Neural cell (in vitro differentiated cells): ENCODE measurements around the gene CEACAM5. TPM values are rescaled to one million over a fixed set of nuclear protein-coding genes. Genes with fewer than 3 reads are reported as not detected.

Experiments used
- H2AFZ ChIP-seq: fragments of 200-600, 300-800 bp; sonication (generic), shearing (Covaris generic); 2 replicates; pipeline ENCODE4 v1.6.0; 2014; ENCODE audit warnings: low read depth, mild to moderate bottlenecking, antibody characterized with exemption, low read length, moderate library complexity
- H3F3A ChIP-seq: fragments of 200-600 bp; shearing (Covaris generic); 2 replicates; pipeline ENCODE4 v1.6.1; 2016; ENCODE audit warnings: mild to moderate bottlenecking, moderate library complexity, mixed read lengths, antibody characterized with exemption, low read length; ENCODE audit not compliant: insufficient read depth, poor library complexity, severe bottlenecking
- H3K27ac ChIP-seq: fragments of 200-600, 300-800 bp; sonication (generic), shearing (Covaris generic); 2 replicates; pipeline ENCODE4 v1.5.1; 2014; ENCODE audit warnings: mild to moderate bottlenecking, low read length, moderate library complexity
- H3K27me3 ChIP-seq: fragments of 300-800, 200-600 bp; sonication (generic), shearing (Covaris generic); 2 replicates; pipeline ENCODE4 v1.6.0; 2014; ENCODE audit warnings: mild to moderate bottlenecking, low read depth, low read length, moderate library complexity; ENCODE audit not compliant: insufficient read depth
- H3K36me3 ChIP-seq: fragments of 300-800, 200-600 bp; sonication (generic), shearing (Covaris generic); 2 replicates; pipeline ENCODE4 v1.5.1; 2014; ENCODE audit warnings: mild to moderate bottlenecking, antibody characterized with exemption, low read length, moderate library complexity; ENCODE audit not compliant: insufficient read depth
- H3K4me2 ChIP-seq: fragments of 300-800, 200-600 bp; sonication (generic), shearing (Covaris generic); 2 replicates; pipeline ENCODE4 v1.6.0; 2014; ENCODE audit warnings: mild to moderate bottlenecking, low read length
- H3K4me3 ChIP-seq: fragments of 300-800, 200-600 bp; sonication (generic), shearing (Covaris generic); 2 replicates; pipeline ENCODE4 v1.5.1; 2014; ENCODE audit warnings: mild to moderate bottlenecking, low read length, moderate library complexity
- H3K79me2 ChIP-seq: fragments of 200-600 bp; shearing (Covaris generic); replicated peaks from 2 replicates; pipeline ENCODE4 v1.6.0; 2014; ENCODE audit warnings: mild to moderate bottlenecking, low read length, moderate library complexity; ENCODE audit not compliant: insufficient read depth
- H3K9ac ChIP-seq: fragments of 300-800, 200-600 bp; sonication (generic), shearing (Covaris generic); 2 replicates; pipeline ENCODE4 v1.6.1; 2016; ENCODE audit warnings: mild to moderate bottlenecking, low read length, mixed read lengths
- H3K9me2 ChIP-seq: fragments of 200-600 bp; shearing (Covaris generic); 2 replicates; pipeline ENCODE4 v1.6.1; 2016; ENCODE audit warnings: mild to moderate bottlenecking, low read length, mixed read lengths; ENCODE audit not compliant: insufficient read depth
- H3K9me3 ChIP-seq: fragments of 200-600, 300-800 bp; sonication (generic), shearing (Covaris generic); 2 replicates; pipeline ENCODE4 v1.6.1; 2016; ENCODE audit warnings: mild to moderate bottlenecking, mixed run types, low read length, moderate library complexity, mixed read lengths
- H4K20me1 ChIP-seq: fragments of 200-600 bp; shearing (Covaris generic); 2 replicates; pipeline ENCODE4 v1.6.1; 2016; ENCODE audit warnings: mild to moderate bottlenecking, mixed run types; ENCODE audit not compliant: insufficient read depth
- EP300 ChIP-seq: fragments of 450-650 bp; conservative IDR thresholded peaks from 2 replicates; pipeline ENCODE4 v1.6.1; 2014; ENCODE audit warnings: antibody characterized with exemption, mild to moderate bottlenecking, moderate library complexity; ENCODE audit not compliant: poor library complexity, severe bottlenecking
- EZH2 ChIP-seq: fragments of 200-600, 300-800 bp; shearing (Covaris generic), sonication (generic); IDR thresholded peaks from 2 replicates; pipeline ENCODE4 v1.6.1; 2014; ENCODE audit warnings: antibody characterized with exemption, low read length, borderline replicate concordance, mild to moderate bottlenecking; ENCODE audit not compliant: insufficient read depth, poor library complexity, severe bottlenecking
- MXI1 ChIP-seq: fragments of 450-650 bp; conservative IDR thresholded peaks from 2 replicates; pipeline ENCODE4 v1.6.1; 2014; ENCODE audit warnings: antibody characterized with exemption, mild to moderate bottlenecking; ENCODE audit not compliant: poor library complexity, severe bottlenecking
- POLR2AphosphoS5 ChIP-seq: IDR thresholded peaks from 2 replicates; pipeline ENCODE4 v1.6.1; 2012
- RAD21 ChIP-seq: fragments of 450-650 bp; conservative IDR thresholded peaks from 2 replicates; pipeline ENCODE4 v1.6.1; 2014; ENCODE audit warnings: antibody characterized with exemption, mild to moderate bottlenecking, moderate library complexity
- SMC3 ChIP-seq: fragments of 450-650 bp; conservative IDR thresholded peaks from 2 replicates; pipeline ENCODE4 v1.6.1; 2014; ENCODE audit warnings: antibody characterized with exemption, mild to moderate bottlenecking, moderate library complexity; ENCODE audit not compliant: poor library complexity
- TAF1 ChIP-seq: IDR thresholded peaks from 2 replicates; pipeline ENCODE4 v1.6.1; 2012; ENCODE audit warnings: low read depth
- polyA plus RNA-seq: library from polyadenylated mRNA; depleted of rRNA; stranded (reverse); fragments of >200 nt; gene quantifications from 2 replicates; pipeline ENCODE4 v1.2.3, GENCODE V29; 2014
- TF ChIP-seq, protein P1 (sequence below): fragments of 450-650 bp; IDR thresholded peaks from 2 replicates; pipeline ENCODE4 v1.5.1; 2014; ENCODE audit warnings: antibody characterized with exemption, mild to moderate bottlenecking, moderate library complexity; ENCODE audit not compliant: poor library complexity, severe bottlenecking
- TF ChIP-seq, protein P2 (sequence below): IDR thresholded peaks from 2 replicates; pipeline ENCODE4 v1.6.1; 2012; ENCODE audit warnings: borderline replicate concordance

CEACAM5 gene
- polyA plus RNA-seq, 1 donor from 2014 or later: not detected

DNA sequence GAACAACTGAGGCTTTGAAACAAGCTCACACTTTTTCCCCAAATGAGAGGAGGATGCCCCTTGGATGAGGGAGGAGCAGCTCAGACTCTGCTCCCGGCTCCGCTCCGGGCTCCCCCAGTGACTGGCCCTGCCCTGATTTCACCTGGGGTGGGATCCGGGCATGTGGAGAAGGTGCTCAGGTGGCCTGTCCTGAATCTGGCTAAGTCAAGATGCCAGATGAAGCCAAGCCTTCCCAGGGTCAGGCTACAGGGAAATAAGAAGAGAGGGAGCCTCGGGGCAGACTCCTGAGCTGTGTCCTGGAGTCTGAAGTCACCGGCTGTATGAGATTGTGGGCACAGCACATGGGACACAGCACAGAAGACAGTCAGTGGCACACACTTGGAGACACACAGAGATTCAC lies 10.3 kb downstream of the CEACAM5 start:
- Histone ChIP-seq H4K20me1 (no peaks in the 10 kb centered on the region), H3F3A (no peaks in the 10 kb centered on the region), H3K9me2 (no peaks in the 10 kb centered on the region), H3K79me2 (no peaks in the 10 kb centered on the region), H3K4me2 (no peak overlapping the region), H3K36me3 (no peaks in the 10 kb centered on the region), H3K9ac (no peak overlapping the region), H3K27ac (no peak overlapping the region), H3K27me3 (no peaks in the 10 kb centered on the region), H3K9me3 (no peaks in the 10 kb centered on the region), H2AFZ (no peak overlapping the region), H3K4me3 (no peak overlapping the region)
- TF ChIP-seq RAD21 (no peak), POLR2AphosphoS5 (no peak), MXI1 (no peak), EP300 (no peak), TAF1 (no peak), SMC3 (no peak), EZH2 (no peak)
- TF ChIP-seq, protein P1, sequence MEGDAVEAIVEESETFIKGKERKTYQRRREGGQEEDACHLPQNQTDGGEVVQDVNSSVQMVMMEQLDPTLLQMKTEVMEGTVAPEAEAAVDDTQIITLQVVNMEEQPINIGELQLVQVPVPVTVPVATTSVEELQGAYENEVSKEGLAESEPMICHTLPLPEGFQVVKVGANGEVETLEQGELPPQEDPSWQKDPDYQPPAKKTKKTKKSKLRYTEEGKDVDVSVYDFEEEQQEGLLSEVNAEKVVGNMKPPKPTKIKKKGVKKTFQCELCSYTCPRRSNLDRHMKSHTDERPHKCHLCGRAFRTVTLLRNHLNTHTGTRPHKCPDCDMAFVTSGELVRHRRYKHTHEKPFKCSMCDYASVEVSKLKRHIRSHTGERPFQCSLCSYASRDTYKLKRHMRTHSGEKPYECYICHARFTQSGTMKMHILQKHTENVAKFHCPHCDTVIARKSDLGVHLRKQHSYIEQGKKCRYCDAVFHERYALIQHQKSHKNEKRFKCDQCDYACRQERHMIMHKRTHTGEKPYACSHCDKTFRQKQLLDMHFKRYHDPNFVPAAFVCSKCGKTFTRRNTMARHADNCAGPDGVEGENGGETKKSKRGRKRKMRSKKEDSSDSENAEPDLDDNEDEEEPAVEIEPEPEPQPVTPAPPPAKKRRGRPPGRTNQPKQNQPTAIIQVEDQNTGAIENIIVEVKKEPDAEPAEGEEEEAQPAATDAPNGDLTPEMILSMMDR: no peak
- TF ChIP-seq, protein P2, sequence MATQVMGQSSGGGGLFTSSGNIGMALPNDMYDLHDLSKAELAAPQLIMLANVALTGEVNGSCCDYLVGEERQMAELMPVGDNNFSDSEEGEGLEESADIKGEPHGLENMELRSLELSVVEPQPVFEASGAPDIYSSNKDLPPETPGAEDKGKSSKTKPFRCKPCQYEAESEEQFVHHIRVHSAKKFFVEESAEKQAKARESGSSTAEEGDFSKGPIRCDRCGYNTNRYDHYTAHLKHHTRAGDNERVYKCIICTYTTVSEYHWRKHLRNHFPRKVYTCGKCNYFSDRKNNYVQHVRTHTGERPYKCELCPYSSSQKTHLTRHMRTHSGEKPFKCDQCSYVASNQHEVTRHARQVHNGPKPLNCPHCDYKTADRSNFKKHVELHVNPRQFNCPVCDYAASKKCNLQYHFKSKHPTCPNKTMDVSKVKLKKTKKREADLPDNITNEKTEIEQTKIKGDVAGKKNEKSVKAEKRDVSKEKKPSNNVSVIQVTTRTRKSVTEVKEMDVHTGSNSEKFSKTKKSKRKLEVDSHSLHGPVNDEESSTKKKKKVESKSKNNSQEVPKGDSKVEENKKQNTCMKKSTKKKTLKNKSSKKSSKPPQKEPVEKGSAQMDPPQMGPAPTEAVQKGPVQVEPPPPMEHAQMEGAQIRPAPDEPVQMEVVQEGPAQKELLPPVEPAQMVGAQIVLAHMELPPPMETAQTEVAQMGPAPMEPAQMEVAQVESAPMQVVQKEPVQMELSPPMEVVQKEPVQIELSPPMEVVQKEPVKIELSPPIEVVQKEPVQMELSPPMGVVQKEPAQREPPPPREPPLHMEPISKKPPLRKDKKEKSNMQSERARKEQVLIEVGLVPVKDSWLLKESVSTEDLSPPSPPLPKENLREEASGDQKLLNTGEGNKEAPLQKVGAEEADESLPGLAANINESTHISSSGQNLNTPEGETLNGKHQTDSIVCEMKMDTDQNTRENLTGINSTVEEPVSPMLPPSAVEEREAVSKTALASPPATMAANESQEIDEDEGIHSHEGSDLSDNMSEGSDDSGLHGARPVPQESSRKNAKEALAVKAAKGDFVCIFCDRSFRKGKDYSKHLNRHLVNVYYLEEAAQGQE: no peak

DNA sequence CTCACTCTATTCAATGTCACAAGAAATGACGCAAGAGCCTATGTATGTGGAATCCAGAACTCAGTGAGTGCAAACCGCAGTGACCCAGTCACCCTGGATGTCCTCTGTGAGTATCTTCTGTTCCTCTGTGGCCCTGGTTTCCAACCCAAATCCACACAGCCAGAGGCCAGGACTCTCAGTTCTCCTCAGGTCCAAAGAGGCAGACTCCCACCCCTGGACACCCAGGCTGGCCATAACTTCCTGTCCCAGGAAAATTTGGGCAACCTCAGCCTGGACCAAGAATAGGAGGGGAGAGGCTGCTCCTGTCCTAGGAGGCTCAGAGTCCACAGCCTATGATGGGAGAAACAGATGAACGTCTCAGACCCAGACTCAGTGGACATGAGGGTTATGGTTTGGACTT lies 11.7 kb downstream of the CEACAM5 start:
- Histone ChIP-seq H3F3A (no peaks in the 10 kb centered on the region), H3K9me2 (no peaks in the 10 kb centered on the region), H3K27ac (no peak overlapping the region), H2AFZ (no peak overlapping the region), H3K9ac (no peak overlapping the region), H3K36me3 (no peaks in the 10 kb centered on the region), H3K9me3 (no peaks in the 10 kb centered on the region), H3K4me3 (no peak overlapping the region), H4K20me1 (no peaks in the 10 kb centered on the region), H3K79me2 (no peaks in the 10 kb centered on the region), H3K4me2 (no peak overlapping the region), H3K27me3 (no peaks in the 10 kb centered on the region)
- TF ChIP-seq TAF1 (no peak), RAD21 (no peak), MXI1 (no peak), POLR2AphosphoS5 (no peak), EP300 (no peak)
- TF ChIP-seq, protein P1: no peak
- TF ChIP-seq, protein P2: no peak
